PFSK-1 (cell line): ENCODE results near the gene POMGNT1.

Source experiments
- FOXP2 ChIP-seq: optimal IDR thresholded peaks from 2 replicates; pipeline ENCODE3; 2011; ENCODE audit warnings: borderline replicate concordance, control low read depth, inconsistent platforms; ENCODE audit not compliant: insufficient read depth; ENCODE audit errors: extremely low read length, extremely low read depth
- POLR2AphosphoS5 ChIP-seq: IDR thresholded peaks from 2 replicates; pipeline ENCODE4 v1.6.1; 2012; ENCODE audit warnings: low read depth, mild to moderate bottlenecking, control low read depth, low read length, moderate library complexity
- SIN3A ChIP-seq: IDR thresholded peaks from 2 replicates; pipeline ENCODE4 v1.6.1; 2012; ENCODE audit warnings: mild to moderate bottlenecking, low read length, moderate library complexity, borderline replicate concordance; ENCODE audit not compliant: insufficient read depth
- TAF1 ChIP-seq: IDR thresholded peaks from 2 replicates; pipeline ENCODE4 v1.6.1; 2012; ENCODE audit warnings: low read length, control low read depth, borderline replicate concordance; ENCODE audit not compliant: insufficient read depth
- TF ChIP-seq, protein P1 (sequence below), 2 experiments: IDR thresholded peaks; 2 replicates each; pipeline versions ENCODE4 v1.6.1 to v1.8.0; 2011 to 2012; ENCODE audit warnings: low read depth in 2 of 2, low read length in 2 of 2, control low read depth in 1 of 2, inconsistent platforms in 1 of 2, mild to moderate bottlenecking in 1 of 2, moderate library complexity in 1 of 2; ENCODE audit not compliant: insufficient read depth in 1 of 2

The POMGNT1 gene

DNA sequence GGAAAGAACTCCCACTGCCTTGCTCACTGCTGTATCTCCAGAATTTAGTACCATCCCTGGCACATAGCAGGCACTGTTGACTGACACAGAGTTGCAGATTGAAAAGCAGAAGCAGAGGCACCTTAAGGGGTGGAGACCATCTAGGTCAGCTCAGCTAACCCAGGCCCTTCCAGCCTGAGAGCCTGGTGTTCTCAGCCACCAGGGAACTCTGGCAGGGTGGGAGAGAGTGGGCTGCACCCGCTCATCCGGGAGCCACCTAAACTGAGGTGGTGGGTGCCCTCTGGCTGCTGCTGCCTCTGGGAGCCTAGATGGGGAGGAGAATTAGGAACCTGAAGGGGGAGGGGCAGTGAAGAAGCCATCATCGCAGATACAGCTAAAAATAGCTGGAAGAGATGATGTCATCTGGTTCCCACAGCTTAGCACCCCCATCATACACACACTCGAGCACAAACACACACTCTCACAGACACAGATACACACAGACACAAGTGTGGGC, 24.8 kb downstream of the POMGNT1 start:
- TF ChIP-seq POLR2AphosphoS5, result no peak
- TF ChIP-seq, protein P1, sequence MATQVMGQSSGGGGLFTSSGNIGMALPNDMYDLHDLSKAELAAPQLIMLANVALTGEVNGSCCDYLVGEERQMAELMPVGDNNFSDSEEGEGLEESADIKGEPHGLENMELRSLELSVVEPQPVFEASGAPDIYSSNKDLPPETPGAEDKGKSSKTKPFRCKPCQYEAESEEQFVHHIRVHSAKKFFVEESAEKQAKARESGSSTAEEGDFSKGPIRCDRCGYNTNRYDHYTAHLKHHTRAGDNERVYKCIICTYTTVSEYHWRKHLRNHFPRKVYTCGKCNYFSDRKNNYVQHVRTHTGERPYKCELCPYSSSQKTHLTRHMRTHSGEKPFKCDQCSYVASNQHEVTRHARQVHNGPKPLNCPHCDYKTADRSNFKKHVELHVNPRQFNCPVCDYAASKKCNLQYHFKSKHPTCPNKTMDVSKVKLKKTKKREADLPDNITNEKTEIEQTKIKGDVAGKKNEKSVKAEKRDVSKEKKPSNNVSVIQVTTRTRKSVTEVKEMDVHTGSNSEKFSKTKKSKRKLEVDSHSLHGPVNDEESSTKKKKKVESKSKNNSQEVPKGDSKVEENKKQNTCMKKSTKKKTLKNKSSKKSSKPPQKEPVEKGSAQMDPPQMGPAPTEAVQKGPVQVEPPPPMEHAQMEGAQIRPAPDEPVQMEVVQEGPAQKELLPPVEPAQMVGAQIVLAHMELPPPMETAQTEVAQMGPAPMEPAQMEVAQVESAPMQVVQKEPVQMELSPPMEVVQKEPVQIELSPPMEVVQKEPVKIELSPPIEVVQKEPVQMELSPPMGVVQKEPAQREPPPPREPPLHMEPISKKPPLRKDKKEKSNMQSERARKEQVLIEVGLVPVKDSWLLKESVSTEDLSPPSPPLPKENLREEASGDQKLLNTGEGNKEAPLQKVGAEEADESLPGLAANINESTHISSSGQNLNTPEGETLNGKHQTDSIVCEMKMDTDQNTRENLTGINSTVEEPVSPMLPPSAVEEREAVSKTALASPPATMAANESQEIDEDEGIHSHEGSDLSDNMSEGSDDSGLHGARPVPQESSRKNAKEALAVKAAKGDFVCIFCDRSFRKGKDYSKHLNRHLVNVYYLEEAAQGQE (IDR thresholded peaks at IDR 0.05; ENCODE audit: insufficient read depth in 1 of 2, low read depth in 2 of 2, low read length in 2 of 2), result no peak
- TF ChIP-seq SIN3A, result no peak
- TF ChIP-seq TAF1, result no peak
- no peak for TF ChIP-seq FOXP2

DNA sequence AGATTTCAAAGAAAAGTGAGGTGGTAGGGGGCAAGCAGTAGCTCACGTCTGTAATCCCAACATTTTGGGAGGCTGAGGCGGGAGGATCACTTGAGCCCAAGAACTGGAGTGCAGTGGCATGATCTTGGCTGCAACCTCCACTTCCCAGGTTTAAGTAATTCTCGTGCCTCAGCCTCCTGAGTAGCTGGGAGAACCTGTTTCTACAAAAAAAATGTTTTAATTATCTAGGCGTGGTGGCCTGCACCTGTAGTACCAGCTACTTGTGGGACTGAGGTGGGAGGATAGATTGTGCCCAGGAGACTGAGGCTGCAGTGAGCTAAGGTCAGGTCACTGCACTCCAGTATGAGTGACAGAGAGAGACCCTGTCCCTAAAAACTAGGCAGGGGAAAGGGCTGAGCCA, 25.9 kb downstream of the POMGNT1 start:
- no peak for TF ChIP-seq SIN3A
- TF ChIP-seq TAF1, result no peak
- TF ChIP-seq, protein P1 (IDR thresholded peaks at IDR 0.05; ENCODE audit: insufficient read depth in 1 of 2, low read depth in 2 of 2, low read length in 2 of 2), result no peak
- TF ChIP-seq FOXP2, result no peak
- no peak for TF ChIP-seq POLR2AphosphoS5

GRCh38 chr1:46171871-46172270, 26.4 kb downstream of the POMGNT1 start:
- no peak for TF ChIP-seq TAF1
- TF ChIP-seq FOXP2, result no peak
- TF ChIP-seq SIN3A, result no peak
- TF ChIP-seq POLR2AphosphoS5, result no peak
- TF ChIP-seq, protein P1 (IDR thresholded peaks at IDR 0.05; ENCODE audit: insufficient read depth in 1 of 2, low read depth in 2 of 2, low read length in 2 of 2), result no peak

DNA sequence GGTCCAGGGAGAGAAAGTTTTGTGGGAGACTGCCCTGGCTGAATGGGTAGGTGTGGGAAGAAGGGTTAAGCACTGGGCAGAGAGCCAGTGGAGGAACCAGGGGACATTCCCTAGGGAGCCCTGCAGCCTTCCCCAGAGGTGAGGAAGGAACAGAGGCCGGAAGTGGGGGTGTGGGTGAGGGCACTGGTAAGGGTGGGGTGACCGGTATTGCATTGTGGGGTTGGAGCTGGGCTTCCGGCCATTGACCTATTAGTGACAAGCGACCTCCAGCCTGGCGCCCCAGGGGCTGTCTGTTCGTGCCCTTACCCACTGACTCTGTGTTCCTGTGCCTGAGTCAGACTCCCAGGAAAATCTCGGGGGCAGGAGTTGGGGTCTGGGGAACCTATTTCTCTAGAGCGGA, 26.9 kb downstream of the POMGNT1 start:
- TF ChIP-seq SIN3A (no peak), POLR2AphosphoS5 (no peak), TAF1 (no peak), FOXP2 (no peak)
- TF ChIP-seq, protein P1 (IDR thresholded peaks at IDR 0.05; ENCODE audit: insufficient read depth in 1 of 2, low read depth in 2 of 2, low read length in 2 of 2), result no peak

DNA sequence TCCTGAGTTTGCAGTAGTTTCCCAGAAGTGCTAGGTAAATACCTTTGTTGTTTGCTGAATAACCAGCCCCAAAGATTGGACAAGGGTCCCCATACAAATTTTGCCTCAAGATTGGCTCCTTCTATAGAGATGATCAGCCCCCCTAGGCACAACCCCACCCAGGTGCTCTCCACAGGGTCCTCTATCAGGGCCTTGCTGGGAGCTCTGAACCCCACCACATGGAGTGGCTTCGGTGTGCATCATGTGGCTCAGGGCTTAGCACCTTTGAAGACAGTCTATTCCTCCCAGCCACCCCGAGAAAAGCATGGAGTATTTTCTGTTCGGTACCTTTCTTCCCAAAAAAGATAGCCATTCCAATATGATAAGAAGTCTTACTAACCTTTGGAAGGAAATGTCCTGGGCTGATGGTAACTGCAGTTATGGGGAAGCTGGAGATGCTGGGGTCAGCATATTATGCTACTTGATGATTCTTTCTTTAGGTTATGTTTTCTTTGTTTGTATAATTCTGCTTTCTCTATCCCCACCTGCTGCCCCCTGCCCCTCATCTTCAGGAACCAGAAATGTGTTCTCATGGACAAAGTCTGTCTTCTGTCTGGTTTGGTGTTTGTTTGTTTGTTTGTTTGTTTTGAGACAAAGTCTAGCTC, 28.3 kb downstream of the POMGNT1 start:
- TF ChIP-seq FOXP2 (no peak), POLR2AphosphoS5 (no peak), SIN3A (no peak), TAF1 (no peak)
- TF ChIP-seq, protein P1 (IDR thresholded peaks at IDR 0.05; ENCODE audit: insufficient read depth in 1 of 2, low read depth in 2 of 2, low read length in 2 of 2), result no peak
